Keratinocyte (primary cell): ENCODE measurements around the gene SUSD3. TPM values are rescaled to one million over a fixed set of nuclear protein-coding genes. Genes with fewer than 3 reads are reported as not detected.

ENCODE experiments used
- DNase-seq: peaks from one replicate; pipeline ENCODE4 v3.0.0-alpha.2; 2011; ENCODE audit warnings: low read depth, missing footprints, low spot score
- FAIRE-seq: peaks from 2 replicates; lab custom pipeline; 2011; peaks lifted over from hg19 to GRCh38; lab: Jason Lieb, UNC
- H2AFZ ChIP-seq: 2 replicates; pipeline ENCODE4 v1.6.0; 2012; ENCODE audit warnings: low read length, control low read depth, inconsistent platforms; ENCODE audit not compliant: control insufficient read depth
- H3K27ac ChIP-seq: 2 replicates; pipeline ENCODE4 v1.5.1; 2011; ENCODE audit warnings: low read length; ENCODE audit not compliant: control insufficient read depth, insufficient read depth
- H3K27me3 ChIP-seq: 3 replicates; pipeline ENCODE4 v1.6.0; 2011; ENCODE audit warnings: low read length; ENCODE audit not compliant: control insufficient read depth, insufficient read depth; ENCODE audit errors: extremely low read depth
- H3K36me3 ChIP-seq, 2 experiments: 2 replicates in 1 of 2; 3 replicates in 1 of 2; pipeline ENCODE4 v1.5.1; 2011; ENCODE audit warnings: low read length in 2 of 2, mild to moderate bottlenecking in 1 of 2; ENCODE audit not compliant: control insufficient read depth in 2 of 2, insufficient read depth in 2 of 2; ENCODE audit errors: extremely low read depth in 1 of 2
- H3K4me1 ChIP-seq: 3 replicates; pipeline ENCODE4 v1.5.1; 2011; ENCODE audit warnings: low read length; ENCODE audit not compliant: control insufficient read depth, insufficient read depth; ENCODE audit errors: extremely low read depth
- H3K4me2 ChIP-seq: 3 replicates; pipeline ENCODE4 v1.6.0; 2011; ENCODE audit warnings: low read depth, low read length; ENCODE audit not compliant: control insufficient read depth, insufficient read depth; ENCODE audit errors: extremely low read depth
- H3K4me3 ChIP-seq, 3 experiments: fragments of 200-600 bp in 1 of 3; sonication (generic) in 1 of 3; 2 replicates in 2 of 3; 3 replicates in 1 of 3; pipeline ENCODE4 v1.5.1; 2011 to 2016; ENCODE audit warnings: low read length in 3 of 3, mild to moderate bottlenecking in 3 of 3, control low read depth in 2 of 3, inconsistent platforms in 1 of 3, low read depth in 1 of 3, mixed read lengths in 1 of 3, mixed run types in 1 of 3, moderate library complexity in 1 of 3; ENCODE audit not compliant: control insufficient read depth in 2 of 3, insufficient read depth in 2 of 3; ENCODE audit errors: extremely low read depth in 1 of 3
- H3K79me2 ChIP-seq: 2 replicates; pipeline ENCODE4 v1.6.0; 2012; ENCODE audit warnings: low read length; ENCODE audit not compliant: control insufficient read depth, insufficient read depth
- H3K9ac ChIP-seq: 3 replicates; pipeline ENCODE4 v1.6.0; 2011; ENCODE audit warnings: low read length; ENCODE audit not compliant: control insufficient read depth, insufficient read depth; ENCODE audit errors: extremely low read depth
- H3K9me1 ChIP-seq: 3 replicates; pipeline ENCODE4 v1.6.0; 2011; ENCODE audit warnings: low read length; ENCODE audit not compliant: control insufficient read depth, insufficient read depth; ENCODE audit errors: extremely low read depth
- H3K9me3 ChIP-seq: 2 replicates; pipeline ENCODE4 v1.5.1; 2012; ENCODE audit warnings: low read depth, low read length; ENCODE audit not compliant: control insufficient read depth
- H4K20me1 ChIP-seq: 3 replicates; pipeline ENCODE4 v1.6.0; 2011; ENCODE audit warnings: low read length; ENCODE audit not compliant: control insufficient read depth, insufficient read depth; ENCODE audit errors: extremely low read depth
- EZH2 ChIP-seq: IDR thresholded peaks from one replicate; pipeline ENCODE4 v1.6.1; 2012; ENCODE audit warnings: inconsistent platforms, mild to moderate bottlenecking, low read length, moderate library complexity
- dilution Hi-C: fragments of 300-500 bp; cut with MboI; formaldehyde crosslinking; loops from one replicate; pipeline ENCODE4 v1.7.0; 2020; ENCODE audit warnings: low sequenced_read_pairs; ENCODE audit not compliant: extremely low pct_ligation_motif_present
- polyA plus RNA-seq, 5 experiments: library from polyadenylated mRNA; depleted of rRNA in 3 of 5; stranded (reverse) in 3 of 5; stranded (forward) in 1 of 5; unstranded in 1 of 5; fragments of >200 nt; gene quantifications; 1 replicate in 1 of 5; 2 replicates in 3 of 5; 3 replicates in 1 of 5; pipeline versions ENCODE4 v1.2.1 to v1.2.3, GENCODE V29; 2011 to 2012; ENCODE audit warnings: missing spikeins in 2 of 5, low read depth in 1 of 5, low replicate concordance in 1 of 5
- TF ChIP-seq, protein P1 (sequence below), 3 experiments: IDR thresholded peaks in 1 of 3; conservative IDR thresholded peaks in 1 of 3; optimal IDR thresholded peaks in 1 of 3; 2 replicates in 2 of 3; 3 replicates in 1 of 3; pipeline versions ENCODE3 to v1.5.1; 2011; ENCODE audit warnings: low read length in 3 of 3, mild to moderate bottlenecking in 3 of 3, moderate library complexity in 2 of 3, control low read depth in 1 of 3, inconsistent platforms in 1 of 3; ENCODE audit not compliant: insufficient read depth in 2 of 3; ENCODE audit errors: extremely low read depth in 1 of 3

The SUSD3 gene
- polyA plus RNA-seq, 1 donor (not counting 4 experiments of a cell fraction or from before 2014, with no cell fraction given), result 0.20 TPM

- no peaks in the 10 kb centered on the region for H3K9me3 ChIP-seq
- no peak overlapping the region for H2AFZ ChIP-seq
- DNase-seq (no peak), FAIRE-seq (no peak)
- H3K4me2 ChIP-seq, result no peak overlapping the region
- H4K20me1 ChIP-seq, result no peaks in the 10 kb centered on the region
- no peak overlapping the region for H3K4me3 ChIP-seq
- H3K79me2 ChIP-seq, result no peaks in the 10 kb centered on the region
- H3K27ac ChIP-seq, result no peak overlapping the region
- H3K9me1 ChIP-seq, result no peaks in the 10 kb centered on the region
- no peak for TF ChIP-seq EZH2
- dilution Hi-C loops, result no loop called here
- H3K27me3 ChIP-seq, result no peaks in the 10 kb centered on the region
- no peaks in the 10 kb centered on the region for H3K36me3 ChIP-seq
- no peak overlapping the region for H3K9ac ChIP-seq
- H3K4me1 ChIP-seq, result no peaks in the 10 kb centered on the region
Observed at GRCh38 chr9:93050231-93050630, 8.3 kb upstream of the SUSD3 start.

DNA sequence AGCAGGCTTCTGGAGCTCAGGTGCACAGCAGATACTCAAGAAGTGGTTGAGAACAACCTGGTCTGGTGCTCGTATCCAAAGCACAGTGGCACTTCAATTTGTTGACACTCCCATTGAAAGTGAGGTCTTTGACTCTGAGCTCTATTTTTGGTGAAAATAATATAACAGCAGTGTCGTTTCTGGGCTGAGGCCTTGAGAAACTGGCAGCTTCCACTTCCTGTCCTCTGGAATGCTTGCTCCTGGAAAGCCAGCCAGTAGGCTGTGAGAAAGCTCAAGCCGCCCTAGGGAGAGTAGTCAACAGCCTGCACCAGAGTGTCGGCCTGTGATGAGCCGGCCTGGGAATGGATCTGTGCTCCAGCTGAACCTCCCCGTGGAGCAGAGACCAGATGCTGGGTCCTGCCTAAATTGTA, 6.8 kb upstream of the SUSD3 start:
- H3K4me1 ChIP-seq, result no peaks in the 10 kb centered on the region
- H4K20me1 ChIP-seq, result no peaks in the 10 kb centered on the region
- H3K36me3 ChIP-seq, result no peaks in the 10 kb centered on the region
- H3K9ac ChIP-seq, result no peak overlapping the region
- H3K9me1 ChIP-seq, result no peaks in the 10 kb centered on the region
- FAIRE-seq, result no peak
- H3K79me2 ChIP-seq, result no peaks in the 10 kb centered on the region
- no peak overlapping the region for H2AFZ ChIP-seq
- no peaks in the 10 kb centered on the region for H3K27me3 ChIP-seq
- no peaks in the 10 kb centered on the region for H3K9me3 ChIP-seq
- no peak overlapping the region for H3K4me2 ChIP-seq
- DNase-seq, result no peak
- TF ChIP-seq, protein P1, sequence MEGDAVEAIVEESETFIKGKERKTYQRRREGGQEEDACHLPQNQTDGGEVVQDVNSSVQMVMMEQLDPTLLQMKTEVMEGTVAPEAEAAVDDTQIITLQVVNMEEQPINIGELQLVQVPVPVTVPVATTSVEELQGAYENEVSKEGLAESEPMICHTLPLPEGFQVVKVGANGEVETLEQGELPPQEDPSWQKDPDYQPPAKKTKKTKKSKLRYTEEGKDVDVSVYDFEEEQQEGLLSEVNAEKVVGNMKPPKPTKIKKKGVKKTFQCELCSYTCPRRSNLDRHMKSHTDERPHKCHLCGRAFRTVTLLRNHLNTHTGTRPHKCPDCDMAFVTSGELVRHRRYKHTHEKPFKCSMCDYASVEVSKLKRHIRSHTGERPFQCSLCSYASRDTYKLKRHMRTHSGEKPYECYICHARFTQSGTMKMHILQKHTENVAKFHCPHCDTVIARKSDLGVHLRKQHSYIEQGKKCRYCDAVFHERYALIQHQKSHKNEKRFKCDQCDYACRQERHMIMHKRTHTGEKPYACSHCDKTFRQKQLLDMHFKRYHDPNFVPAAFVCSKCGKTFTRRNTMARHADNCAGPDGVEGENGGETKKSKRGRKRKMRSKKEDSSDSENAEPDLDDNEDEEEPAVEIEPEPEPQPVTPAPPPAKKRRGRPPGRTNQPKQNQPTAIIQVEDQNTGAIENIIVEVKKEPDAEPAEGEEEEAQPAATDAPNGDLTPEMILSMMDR (optimal IDR thresholded peaks at IDR 0.05 in 1 of 3, IDR thresholded peaks at IDR 0.05 in 1 of 3, conservative IDR thresholded peaks at IDR 0.05 in 1 of 3; ENCODE audit: extremely low read depth in 1 of 3, insufficient read depth in 2 of 3, low read length in 3 of 3), result no peak
- no peak for TF ChIP-seq EZH2
- no peak overlapping the region for H3K4me3 ChIP-seq
- dilution Hi-C loops, result no loop called here
- no peak overlapping the region for H3K27ac ChIP-seq
